MM.1S (cell line): ENCODE measurements around the gene NRG3.

Experiments
- DNase-seq: peaks from one replicate; pipeline ENCODE4 v3.0.0-alpha.2; 2015
- H2AFZ ChIP-seq: fragments of 300-600 bp; sonication (generic); 2 replicates; pipeline ENCODE4 v1.6.0; 2016; ENCODE audit warnings: antibody characterized with exemption, low read length
- H3F3A ChIP-seq: fragments of 300-600 bp; sonication (generic); 2 replicates; pipeline ENCODE4 v1.6.1; 2016; ENCODE audit warnings: mild to moderate bottlenecking, antibody characterized with exemption, low read length, moderate library complexity, mixed read lengths; ENCODE audit not compliant: insufficient read depth
- H3K27ac ChIP-seq: fragments of 300-600 bp; sonication (generic); 2 replicates; pipeline ENCODE4 v1.5.1; 2016; ENCODE audit warnings: mild to moderate bottlenecking, low read length
- H3K27me3 ChIP-seq: fragments of 300-600 bp; sonication (generic); replicated peaks from 2 replicates; pipeline ENCODE4 v1.6.0; 2016; ENCODE audit warnings: low read length; ENCODE audit not compliant: insufficient read depth
- H3K36me3 ChIP-seq: fragments of 300-600 bp; sonication (generic); replicated peaks from 2 replicates; pipeline ENCODE4 v1.6.1; 2016; ENCODE audit warnings: mild to moderate bottlenecking, low read length, mixed read lengths; ENCODE audit not compliant: insufficient read depth
- H3K4me1 ChIP-seq: fragments of 300-600 bp; sonication (generic); 2 replicates; pipeline ENCODE4 v1.6.1; 2016; ENCODE audit warnings: low read length, mixed read lengths
- H3K4me2 ChIP-seq: fragments of 300-600 bp; sonication (generic); 2 replicates; pipeline ENCODE4 v1.6.0; 2016; ENCODE audit warnings: low read depth, low read length
- H3K4me3 ChIP-seq: fragments of 300-600 bp; sonication (generic); 2 replicates; pipeline ENCODE4 v1.5.1; 2016; ENCODE audit warnings: low read length, mixed read lengths
- H3K79me2 ChIP-seq: fragments of 300-600 bp; sonication (generic); 2 replicates; pipeline ENCODE4 v1.6.1; 2016; ENCODE audit warnings: mixed run types, low read length, mixed read lengths
- H3K9ac ChIP-seq: fragments of 300-600 bp; sonication (generic); 2 replicates; pipeline ENCODE4 v1.6.1; 2016; ENCODE audit warnings: low read length, mixed read lengths
- H3K9me2 ChIP-seq: fragments of 300-600 bp; sonication (generic); replicated peaks from 2 replicates; pipeline ENCODE4 v1.6.1; 2016; ENCODE audit warnings: mild to moderate bottlenecking, low read length, mixed read lengths; ENCODE audit not compliant: insufficient read depth
- H3K9me3 ChIP-seq: fragments of 300-600 bp; sonication (generic); replicated peaks from 2 replicates; pipeline ENCODE4 v1.6.1; 2016; ENCODE audit warnings: mild to moderate bottlenecking, low read length, mixed read lengths; ENCODE audit not compliant: insufficient read depth
- H4K20me1 ChIP-seq: fragments of 300-600 bp; sonication (generic); 2 replicates; pipeline ENCODE4 v1.6.1; 2016; ENCODE audit warnings: mild to moderate bottlenecking, low read length, moderate library complexity, mixed read lengths; ENCODE audit not compliant: insufficient read depth
- EZH2 ChIP-seq: fragments of 300-600 bp; sonication (generic); optimal IDR thresholded peaks from 2 replicates; pipeline ENCODE3; 2017; ENCODE audit warnings: low read depth, mild to moderate bottlenecking, antibody characterized with exemption, low read length, mixed read lengths
- EZH2phosphoT487 ChIP-seq: fragments of 300-600 bp; sonication (generic); IDR thresholded peaks from 2 replicates; pipeline ENCODE4 v1.6.1; 2018; ENCODE audit warnings: antibody characterized with exemption, low read length
- TF ChIP-seq, protein P1 (sequence below): fragments of 300-600 bp; sonication (generic); IDR thresholded peaks from 2 replicates; pipeline ENCODE4 v1.5.1; 2016; ENCODE audit warnings: antibody characterized with exemption, low read length, mixed read lengths

NRG3 gene

DNA sequence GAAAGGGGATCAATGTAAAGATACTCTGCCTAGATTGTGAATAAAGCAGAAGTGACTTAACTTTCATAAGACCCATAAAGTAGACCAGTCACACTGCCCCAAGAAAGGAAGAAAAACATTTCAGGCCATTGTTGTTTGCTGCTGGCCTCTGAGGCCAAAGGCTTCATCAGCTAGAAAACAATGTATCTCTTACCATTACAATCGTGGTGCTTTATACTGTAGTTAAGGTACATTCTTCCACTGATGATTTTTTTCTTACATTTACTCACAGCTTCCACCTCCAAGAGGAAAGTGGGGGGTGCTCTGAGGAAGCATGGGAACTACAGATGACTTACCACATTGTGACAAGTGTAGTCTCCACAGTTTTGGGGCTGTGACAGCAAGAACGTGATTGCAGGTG, 68.6 kb downstream of the NRG3 start:
- H3K79me2 ChIP-seq = peaks cover 12% of the 10 kb centered on the region; the same call in 1 of the 2 replicates
- H3K9ac ChIP-seq = no peak overlapping the region
- H3K9me2 ChIP-seq = no peaks in the 10 kb centered on the region
- no peaks in the 10 kb centered on the region for H3K9me3 ChIP-seq
- H3K27ac ChIP-seq = no peak overlapping the region
- H3K27me3 ChIP-seq = no peaks in the 10 kb centered on the region
- no peak overlapping the region for H2AFZ ChIP-seq
- no peaks in the 10 kb centered on the region for H3F3A ChIP-seq
- TF ChIP-seq EZH2 = no peak
- no peaks in the 10 kb centered on the region for H3K36me3 ChIP-seq
- H3K4me1 ChIP-seq = no peaks in the 10 kb centered on the region
- H3K4me2 ChIP-seq = no peak overlapping the region
- H4K20me1 ChIP-seq = no peaks in the 10 kb centered on the region
- no peak for DNase-seq
- H3K4me3 ChIP-seq = no peak overlapping the region

DNA sequence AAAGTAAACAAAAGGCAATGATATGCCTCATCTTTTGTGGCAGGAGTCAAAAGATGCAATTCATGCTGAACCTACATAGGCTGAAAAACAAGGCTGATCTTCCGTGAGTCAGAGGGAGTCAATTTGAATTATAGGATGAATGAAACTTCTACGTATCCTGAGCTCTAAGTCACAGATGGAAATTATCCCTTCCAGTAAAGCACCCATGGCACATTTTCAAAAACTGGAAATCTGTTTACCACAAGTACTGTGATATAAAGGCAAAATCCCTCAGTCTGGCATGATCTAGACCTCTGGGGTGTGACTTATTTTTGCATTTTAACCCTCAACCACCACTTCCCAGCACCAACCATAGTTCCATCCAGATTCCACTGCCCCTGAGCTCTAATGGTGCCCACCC, 69.6 kb downstream of the NRG3 start:
- Histone ChIP-seq H3K27ac (no peak overlapping the region), H2AFZ (no peak overlapping the region), H3K9me3 (no peaks in the 10 kb centered on the region), H4K20me1 (no peaks in the 10 kb centered on the region), H3K9ac (no peak overlapping the region), H3K9me2 (no peaks in the 10 kb centered on the region), H3K36me3 (no peaks in the 10 kb centered on the region), H3K4me3 (no peak overlapping the region), H3K4me2 (no peak overlapping the region), H3K79me2 (peaks cover 8% of the 10 kb centered on the region; the same call in 1 of the 2 replicates), H3K4me1 (no peaks in the 10 kb centered on the region), H3F3A (no peaks in the 10 kb centered on the region), H3K27me3 (no peaks in the 10 kb centered on the region)
- TF ChIP-seq EZH2 (no peak), EZH2phosphoT487 (no peak)
- TF ChIP-seq, protein P1, sequence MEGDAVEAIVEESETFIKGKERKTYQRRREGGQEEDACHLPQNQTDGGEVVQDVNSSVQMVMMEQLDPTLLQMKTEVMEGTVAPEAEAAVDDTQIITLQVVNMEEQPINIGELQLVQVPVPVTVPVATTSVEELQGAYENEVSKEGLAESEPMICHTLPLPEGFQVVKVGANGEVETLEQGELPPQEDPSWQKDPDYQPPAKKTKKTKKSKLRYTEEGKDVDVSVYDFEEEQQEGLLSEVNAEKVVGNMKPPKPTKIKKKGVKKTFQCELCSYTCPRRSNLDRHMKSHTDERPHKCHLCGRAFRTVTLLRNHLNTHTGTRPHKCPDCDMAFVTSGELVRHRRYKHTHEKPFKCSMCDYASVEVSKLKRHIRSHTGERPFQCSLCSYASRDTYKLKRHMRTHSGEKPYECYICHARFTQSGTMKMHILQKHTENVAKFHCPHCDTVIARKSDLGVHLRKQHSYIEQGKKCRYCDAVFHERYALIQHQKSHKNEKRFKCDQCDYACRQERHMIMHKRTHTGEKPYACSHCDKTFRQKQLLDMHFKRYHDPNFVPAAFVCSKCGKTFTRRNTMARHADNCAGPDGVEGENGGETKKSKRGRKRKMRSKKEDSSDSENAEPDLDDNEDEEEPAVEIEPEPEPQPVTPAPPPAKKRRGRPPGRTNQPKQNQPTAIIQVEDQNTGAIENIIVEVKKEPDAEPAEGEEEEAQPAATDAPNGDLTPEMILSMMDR = no peak
- DNase-seq = no peak

DNA sequence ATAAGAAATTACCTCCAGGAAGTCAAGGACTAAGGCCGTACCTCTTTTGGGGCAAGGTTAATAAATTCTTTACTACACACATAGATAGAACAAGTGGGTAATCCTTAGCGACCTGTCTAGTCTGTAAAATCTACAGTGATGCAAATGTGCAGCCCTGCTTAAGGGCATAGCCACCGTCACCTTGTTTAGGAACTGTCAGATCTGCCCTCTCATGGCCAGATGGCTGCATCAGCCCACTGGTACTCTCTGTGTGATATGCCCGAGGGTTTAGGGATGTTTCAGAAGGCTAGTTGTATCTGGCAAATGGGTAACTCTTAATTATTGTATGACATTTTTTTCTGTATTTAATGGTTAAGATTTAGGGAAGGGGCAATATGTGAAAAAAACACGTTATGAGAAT, 74.3 kb downstream of the NRG3 start:
- no peak for DNase-seq
- no peaks in the 10 kb centered on the region for H4K20me1 ChIP-seq
- no peak overlapping the region for H3K9ac ChIP-seq
- no peaks in the 10 kb centered on the region for H3K9me2 ChIP-seq
- H2AFZ ChIP-seq = no peak overlapping the region
- no peaks in the 10 kb centered on the region for H3F3A ChIP-seq
- H3K9me3 ChIP-seq = no peaks in the 10 kb centered on the region
- H3K4me2 ChIP-seq = no peak overlapping the region
- no peaks in the 10 kb centered on the region for H3K36me3 ChIP-seq
- H3K4me3 ChIP-seq = no peak overlapping the region
- H3K27ac ChIP-seq = no peak overlapping the region
- H3K79me2 ChIP-seq = no peaks in the 10 kb centered on the region
- TF ChIP-seq EZH2 = no peak
- TF ChIP-seq EZH2phosphoT487 = no peak
- TF ChIP-seq, protein P1 = no peak
- peaks cover 5% of the 10 kb centered on the region for H3K4me1 ChIP-seq
- no peaks in the 10 kb centered on the region for H3K27me3 ChIP-seq

DNA sequence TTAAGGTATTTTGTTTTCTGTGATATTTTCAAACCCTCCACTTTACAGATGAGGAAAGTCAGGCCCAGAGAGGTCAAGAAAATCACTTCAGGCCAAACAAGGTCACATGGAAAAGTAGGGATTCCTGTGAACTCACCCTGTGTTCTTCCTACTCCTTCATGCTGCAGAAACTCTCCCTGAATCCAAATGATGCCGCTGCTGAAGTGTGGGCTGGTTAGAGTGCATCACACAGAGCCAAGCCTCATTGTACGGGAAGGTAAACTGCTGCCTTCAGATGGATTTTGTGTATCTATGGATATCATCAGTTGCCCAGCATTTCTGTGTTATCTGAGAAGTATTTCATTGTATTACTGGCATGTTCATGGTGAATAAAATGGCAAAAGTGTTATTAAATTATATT, 75.4 kb downstream of the NRG3 start:
- no peak overlapping the region for H3K27ac ChIP-seq
- H3F3A ChIP-seq = no peaks in the 10 kb centered on the region
- no peak for DNase-seq
- H3K27me3 ChIP-seq = no peaks in the 10 kb centered on the region
- no peak overlapping the region for H3K4me2 ChIP-seq
- H3K4me1 ChIP-seq = peaks cover 11% of the 10 kb centered on the region
- H4K20me1 ChIP-seq = no peaks in the 10 kb centered on the region
- H3K36me3 ChIP-seq = no peaks in the 10 kb centered on the region
- no peak for TF ChIP-seq EZH2
- no peak for TF ChIP-seq EZH2phosphoT487
- TF ChIP-seq, protein P1 = no peak
- peaks cover 3% of the 10 kb centered on the region; the same call in 1 of the 2 replicates for H3K79me2 ChIP-seq
- no peak overlapping the region for H2AFZ ChIP-seq
- no peaks in the 10 kb centered on the region for H3K9me3 ChIP-seq
- no peak overlapping the region for H3K9ac ChIP-seq
- no peak overlapping the region for H3K4me3 ChIP-seq
- H3K9me2 ChIP-seq = no peaks in the 10 kb centered on the region
